Left cardiac atrium (tissue), 4 donors: ENCODE measurements around the gene C19orf44. TPM values are rescaled to one million over a fixed set of nuclear protein-coding genes. Genes with fewer than 3 reads are reported as not detected.
"Not testable (repeated sequence)": the region's sequence is repeated elsewhere in the genome, so short reads cannot be mapped to it uniquely, and the experiment has no call there.

ENCODE experiments used
- ATAC-seq, 2 donors: fragments of 200-7000 bp; cut with Tn5 transposase; one replicate each; pipeline ENCODE4 v1.9.1; 2020; ENCODE audit warnings: mild to moderate bottlenecking in 2 of 2, moderate library complexity in 2 of 2
- DNase-seq: peaks from one replicate; pipeline ENCODE4 v3.0.0-alpha.2; 2020
- intact Hi-C, 2 donors: fragments of 100-400 bp; cut with DNase I; formaldehyde crosslinking; loops; one replicate each; pipeline versions ENCODE4 v1.14.1 to v1.15.1; 2022 to 2023
- total RNA-seq, 2 donors: library from RNA; stranded (reverse); fragmentation: NEBNext Ultra II Directional; extraction: Animal tissue kit (Norgen Biotek cat#: 25700); gene quantifications; one replicate each; pipeline ENCODE4 v1.2.1, GENCODE V29; 2021
- donor health status: DM: no; HTN: yes; CAD: no.
- donor health status: DM: no; HTN: yes; CAD: no; lungs with severe emphysema.
- donor health status: DM: yes; HTN: yes; CAD: no.
- donor health status: Dilated cardiomyopathy.

The C19orf44 gene
- total RNA-seq, 2 donors from 2014 or later, result 2.4 to 3.8 TPM

- peak; percentile 76 to 86 for ATAC-seq
- intact Hi-C loops, result no loop called here
- peak; percentile 57 for DNase-seq
These were observed 13.2 kb downstream of the C19orf44 start for GRCh38 chr19:16509141-16510061.

GRCh38 chr19:16512611-16513010 is 16.4 kb downstream of the C19orf44 start:
- ATAC-seq, DNase-seq, intact Hi-C loops: not testable (repeated sequence)

- intact Hi-C loops, result no loop called here
- ATAC-seq, result no peak
These were observed 18.3 kb downstream of the C19orf44 start for GRCh38 chr19:16514383-16515019.

GRCh38 chr19:16516381-16516780 is 20.2 kb downstream of the C19orf44 start:
- no peak for ATAC-seq
- intact Hi-C loops, result no loop called here
- DNase-seq, result no peak

More at GRCh38 chr19:16514383-16515019, 18.3 kb downstream of the C19orf44 start:
- no peak for DNase-seq

- intact Hi-C loops, result no loop called here
- ATAC-seq (no peak), DNase-seq (no peak)
These were observed 20.9 kb downstream of the C19orf44 start for GRCh38 chr19:16516923-16517610.

- DNase-seq (no peak), ATAC-seq (no peak)
- intact Hi-C loops, result no loop called here
These were observed 21.9 kb downstream of the C19orf44 start for GRCh38 chr19:16518061-16518460.

GRCh38 chr19:16518483-16519229 is 22.5 kb downstream of the C19orf44 start:
- ATAC-seq (no peak), DNase-seq (no peak)
- intact Hi-C loops, result no loop called here

GRCh38 chr19:16519230-16519687 is 23.1 kb downstream of the C19orf44 start:
- no peak for ATAC-seq
- no peak for DNase-seq
- intact Hi-C loops, result no loop called here

GRCh38 chr19:16520074-16520973 is 24.1 kb downstream of the C19orf44 start:
- intact Hi-C loops, result no loop called here
- DNase-seq (no peak), ATAC-seq (no peak)

- ATAC-seq (no peak), DNase-seq (no peak)
- intact Hi-C loops, result no loop called here
These were observed 24.9 kb downstream of the C19orf44 start for GRCh38 chr19:16520986-16521624.

GRCh38 chr19:16521715-16522289 is 25.6 kb downstream of the C19orf44 start:
- ATAC-seq (no peak), DNase-seq (no peak)
- intact Hi-C loops, result no loop called here

GRCh38 chr19:16522559-16523377 is 26.6 kb downstream of the C19orf44 start:
- intact Hi-C loops, result no loop called here
- ATAC-seq, result no peak
- no peak for DNase-seq

- intact Hi-C loops, result no loop called here
- no peak for ATAC-seq
- DNase-seq, result no peak
These were observed 29.0 kb downstream of the C19orf44 start for GRCh38 chr19:16524991-16525734.

- ATAC-seq (no peak), DNase-seq (no peak)
- intact Hi-C loops, result no loop called here
These were observed 29.7 kb downstream of the C19orf44 start for GRCh38 chr19:16525751-16526481.

- DNase-seq, result no peak
- intact Hi-C loops, result no loop called here
These were observed 31.2 kb downstream of the C19orf44 start for GRCh38 chr19:16527334-16527935.

More at GRCh38 chr19:16527334-16527935, 31.2 kb downstream of the C19orf44 start:
- ATAC-seq, result no peak
